Smooth muscle cell (in vitro differentiated cells): ENCODE results near the gene MIPOL1. TPM values are rescaled to one million over a fixed set of nuclear protein-coding genes. Genes with fewer than 3 reads are reported as not detected.
A peak's percentile ranks its signal among the peaks of the same experiment; 100 is the strongest.

Experiments used
- DNase-seq: peaks from one replicate; lab custom pipeline; 2025; ENCODE audit not compliant: unreplicated experiment; lab: John Stamatoyannopoulos, UW
- H2AFZ ChIP-seq: fragments of 200-600 bp; sonication (generic); 2 replicates; pipeline ENCODE4 v1.6.0; 2016; ENCODE audit warnings: antibody characterized with exemption, low read depth, mild to moderate bottlenecking
- H3F3A ChIP-seq: fragments of 200-600 bp; sonication (generic); 2 replicates; pipeline ENCODE4 v1.6.0; 2017; ENCODE audit warnings: antibody characterized with exemption, low read depth
- H3K27ac ChIP-seq: fragments of 200-600 bp; sonication (generic); 2 replicates; pipeline ENCODE4 v1.5.1; 2016; ENCODE audit warnings: low read depth, mild to moderate bottlenecking
- H3K27me3 ChIP-seq: fragments of 200-600 bp; sonication (generic); 2 replicates; pipeline ENCODE4 v1.6.1; 2016; ENCODE audit warnings: low read depth, mild to moderate bottlenecking
- H3K36me3 ChIP-seq: fragments of 200-600 bp; sonication (generic); 2 replicates; pipeline ENCODE4 v1.5.1; 2016; ENCODE audit warnings: low read depth
- H3K4me1 ChIP-seq: fragments of 200-600 bp; sonication (generic); 2 replicates; pipeline ENCODE4 v1.5.1; 2016; ENCODE audit warnings: low read depth
- H3K4me2 ChIP-seq: fragments of 200-600 bp; sonication (generic); 2 replicates; pipeline ENCODE4 v1.6.0; 2016; ENCODE audit warnings: mild to moderate bottlenecking
- H3K4me3 ChIP-seq: fragments of 200-600 bp; sonication (generic); 2 replicates; pipeline ENCODE4 v1.5.1; 2016; ENCODE audit warnings: mild to moderate bottlenecking
- H3K79me2 ChIP-seq: fragments of 200-600 bp; sonication (generic); 2 replicates; pipeline ENCODE4 v1.6.0; 2016; ENCODE audit warnings: low read depth, mild to moderate bottlenecking
- H3K9ac ChIP-seq: fragments of 200-600 bp; sonication (generic); 2 replicates; pipeline ENCODE4 v1.6.0; 2016; ENCODE audit warnings: low read depth
- H3K9me3 ChIP-seq: fragments of 200-600 bp; sonication (generic); replicated peaks from 2 replicates; pipeline ENCODE4 v1.5.1; 2016; ENCODE audit warnings: low read depth
- H4K20me1 ChIP-seq: fragments of 200-600 bp; sonication (generic); 2 replicates; pipeline ENCODE4 v1.6.0; 2016; ENCODE audit warnings: low read depth
- CTCF ChIP-seq: fragments of 200-600 bp; sonication (generic); IDR thresholded peaks from 2 replicates; pipeline ENCODE4 v1.5.1; 2017; ENCODE audit warnings: borderline replicate concordance, mild to moderate bottlenecking, antibody characterized with exemption; ENCODE audit not compliant: insufficient read depth, poor library complexity, severe bottlenecking
- WGBS: methylation state at CpG from one replicate; pipeline ENCODE4 v1.1.7; 2016; ENCODE audit warnings: low lambda C conversion rate; 5-methylcytosine and 5-hydroxymethylcytosine counted together
- polyA plus RNA-seq: library from polyadenylated mRNA; unstranded; fragments of >200 nt; fragmentation: Nextera tagmentation; extraction: Ambion mirVana; gene quantifications from 2 replicates; pipeline ENCODE4 v1.2.1, GENCODE V29; 2016
- total RNA-seq: library from RNA; depleted of rRNA; stranded (reverse); fragments of >200 nt; gene quantifications from 2 replicates; pipeline ENCODE4 v1.2.3, GENCODE V29; 2014

Gene MIPOL1
- total and polyA plus RNA-seq, 2 experiments from 2014 or later = 3.2 to 5.1 TPM

- H3K79me2 ChIP-seq = no peaks in the 10 kb centered on the region
- TF ChIP-seq CTCF = no peak
- no peaks in the 10 kb centered on the region for H3K9me3 ChIP-seq
- no peak for DNase-seq
- no peak overlapping the region for H3K27ac ChIP-seq
- H3K4me2 ChIP-seq = no peak overlapping the region
- no peaks in the 10 kb centered on the region for H4K20me1 ChIP-seq
- H3F3A ChIP-seq = no peaks in the 10 kb centered on the region
- no peaks in the 10 kb centered on the region for H3K36me3 ChIP-seq
- no peak overlapping the region for H3K9ac ChIP-seq
- peak overlapping the region; percentile 70 for H3K4me3 ChIP-seq
- peaks cover 17% of the 10 kb centered on the region for H3K4me1 ChIP-seq
- no peak overlapping the region for H2AFZ ChIP-seq
- WGBS = 16% methylated on average over 40 of the region's 42 CpGs
- H3K27me3 ChIP-seq = peaks cover 97% of the 10 kb centered on the region
Observed at GRCh38 chr14:37592482-37593408, 395.0 kb downstream of the MIPOL1 start.

- DNase-seq = no peak
- TF ChIP-seq CTCF = no peak
- Histone ChIP-seq H3K36me3 (no peaks in the 10 kb centered on the region), H3K4me2 (peak overlapping the region; percentile 96), H3K9ac (no peak overlapping the region), H3K27ac (no peak overlapping the region), H3K27me3 (peaks cover 97% of the 10 kb centered on the region), H2AFZ (no peak overlapping the region), H4K20me1 (no peaks in the 10 kb centered on the region), H3K4me3 (peak overlapping the region; percentile 70), H3F3A (no peaks in the 10 kb centered on the region), H3K4me1 (peaks cover 19% of the 10 kb centered on the region), H3K79me2 (no peaks in the 10 kb centered on the region), H3K9me3 (no peaks in the 10 kb centered on the region)
- WGBS = 27% methylated on average over 14 of the region's 14 CpGs
Observed at GRCh38 chr14:37593511-37594237, 395.9 kb downstream of the MIPOL1 start.

- H3F3A ChIP-seq = no peaks in the 10 kb centered on the region
- H3K27ac ChIP-seq = no peak overlapping the region
- H3K27me3 ChIP-seq = peaks cover 97% of the 10 kb centered on the region
- peak overlapping the region; percentile 70 for H3K4me3 ChIP-seq
- peak overlapping the region; percentile 96 for H3K4me2 ChIP-seq
- WGBS = 2% methylated on average over 44 of the region's 56 CpGs
- peak; percentile 91 for TF ChIP-seq CTCF
- no peaks in the 10 kb centered on the region for H3K79me2 ChIP-seq
- no peaks in the 10 kb centered on the region for H3K9me3 ChIP-seq
- peak overlapping the region; percentile 39 for H2AFZ ChIP-seq
- no peak for DNase-seq
- no peaks in the 10 kb centered on the region for H3K36me3 ChIP-seq
- H3K9ac ChIP-seq = no peak overlapping the region
- H4K20me1 ChIP-seq = no peaks in the 10 kb centered on the region
- peaks cover 26% of the 10 kb centered on the region for H3K4me1 ChIP-seq
Observed at GRCh38 chr14:37594238-37594970, 396.7 kb downstream of the MIPOL1 start.
